ENCODE results near the gene CENATAC.
"Not testable (repeated sequence)": the region's sequence is repeated elsewhere in the genome, so short reads cannot be mapped to it uniquely, and the experiment has no call there.

CENATAC gene

GRCh38 chr11:118984825-118985224 is 13.1 kb upstream of the CENATAC start:
- DNase-seq, result no peak
- intact Hi-C loops (cut with DNase I), result no loop called here

GRCh38 chr11:118988280-118988679 is 9.7 kb upstream of the CENATAC start:
- intact Hi-C loops (cut with DNase I), result no loop called here
- DNase-seq, result no peak

- intact Hi-C loops (cut with DNase I), result not testable (repeated sequence)
Observed at GRCh38 chr11:118991486-118992038, 6.4 kb upstream of the CENATAC start.

GRCh38 chr11:118996926-118997626 is 862 bp upstream of the CENATAC start:
- intact Hi-C loops (cut with DNase I), result no loop called here
- DNase-seq, result peak in 23 of 42 donors; percentile 4 to 49 (median 21)

More at GRCh38 chr11:118991486-118992038, 6.4 kb upstream of the CENATAC start:
- DNase-seq, result not testable (repeated sequence)

- DNase-seq, result peak in 12 of 42 donors; percentile 10 to 48 (median 26)
- intact Hi-C loops (cut with DNase I), result no loop called here
Observed at GRCh38 chr11:118998388-118998717, 415 bp downstream of the CENATAC start.

GRCh38 chr11:118998822-118999221 is 884 bp downstream of the CENATAC start:
- no peak for DNase-seq
- intact Hi-C loops (cut with DNase I), result no loop called here

GRCh38 chr11:119000906-119001305 is 3.0 kb downstream of the CENATAC start:
- no peak for DNase-seq
- intact Hi-C loops (cut with DNase I), result no loop called here

GRCh38 chr11:119006656-119007055 is 8.7 kb downstream of the CENATAC start:
- intact Hi-C loops (cut with DNase I), result no loop called here

GRCh38 chr11:119011476-119012053 is 13.6 kb downstream of the CENATAC start:
- intact Hi-C loops (cut with DNase I), result no loop called here
- DNase-seq, result no peak

More at GRCh38 chr11:119006656-119007055, 8.7 kb downstream of the CENATAC start:
- no peak for DNase-seq

GRCh38 chr11:119012629-119013170 is 14.8 kb downstream of the CENATAC start:
- intact Hi-C loops (cut with DNase I), result no loop called here

GRCh38 chr11:119014209-119014924 is 16.4 kb downstream of the CENATAC start:
- intact Hi-C loops (cut with DNase I), result no loop called here
- DNase-seq, result no peak

More at GRCh38 chr11:119012629-119013170, 14.8 kb downstream of the CENATAC start:
- DNase-seq, result no peak

- DNase-seq, result peak in 2 of 42 donors; percentile 20
Observed at GRCh38 chr11:119015054-119015611, 17.2 kb downstream of the CENATAC start.

GRCh38 chr11:119016216-119017009 is 18.5 kb downstream of the CENATAC start:
- intact Hi-C loops (cut with DNase I), result no loop called here
- no peak for DNase-seq

More at GRCh38 chr11:119015054-119015611, 17.2 kb downstream of the CENATAC start:
- intact Hi-C loops (cut with DNase I), result no loop called here

- DNase-seq; intact Hi-C loops (cut with DNase I): not testable (repeated sequence)
Observed at GRCh38 chr11:119017377-119017776, 19.4 kb downstream of the CENATAC start.

- peak; percentile 94 to 99 (median 98) for DNase-seq
- intact Hi-C loops (cut with DNase I), result no loop called here
Observed at GRCh38 chr11:119018074-119018938, 20.4 kb downstream of the CENATAC start, which contains the start of the genes RPS25 and TRAPPC4. RPS25 (minus strand) TSS chr11:119018343; CDS start chr11:119018284, 59 bp downstream. TRAPPC4 (plus strand) TSS chr11:119018766; CDS start chr11:119018796, 30 bp downstream.

- DNase-seq, result no peak
- intact Hi-C loops (cut with DNase I), result no loop called here
Observed at GRCh38 chr11:119019996-119020395, 22.1 kb downstream of the CENATAC start.

GRCh38 chr11:119021631-119022030 is 23.7 kb downstream of the CENATAC start:
- DNase-seq, result no peak
- intact Hi-C loops (cut with DNase I), result no loop called here
